GM12801 (cell line): ENCODE measurements around the gene MSANTD2.

Experiments used
- TF ChIP-seq, protein P1 (sequence below): IDR thresholded peaks from one replicate; pipeline ENCODE4 v1.5.1; 2011; ENCODE audit warnings: control low read depth; ENCODE audit not compliant: insufficient read length; ENCODE audit errors: extremely low read depth

MSANTD2 gene

DNA sequence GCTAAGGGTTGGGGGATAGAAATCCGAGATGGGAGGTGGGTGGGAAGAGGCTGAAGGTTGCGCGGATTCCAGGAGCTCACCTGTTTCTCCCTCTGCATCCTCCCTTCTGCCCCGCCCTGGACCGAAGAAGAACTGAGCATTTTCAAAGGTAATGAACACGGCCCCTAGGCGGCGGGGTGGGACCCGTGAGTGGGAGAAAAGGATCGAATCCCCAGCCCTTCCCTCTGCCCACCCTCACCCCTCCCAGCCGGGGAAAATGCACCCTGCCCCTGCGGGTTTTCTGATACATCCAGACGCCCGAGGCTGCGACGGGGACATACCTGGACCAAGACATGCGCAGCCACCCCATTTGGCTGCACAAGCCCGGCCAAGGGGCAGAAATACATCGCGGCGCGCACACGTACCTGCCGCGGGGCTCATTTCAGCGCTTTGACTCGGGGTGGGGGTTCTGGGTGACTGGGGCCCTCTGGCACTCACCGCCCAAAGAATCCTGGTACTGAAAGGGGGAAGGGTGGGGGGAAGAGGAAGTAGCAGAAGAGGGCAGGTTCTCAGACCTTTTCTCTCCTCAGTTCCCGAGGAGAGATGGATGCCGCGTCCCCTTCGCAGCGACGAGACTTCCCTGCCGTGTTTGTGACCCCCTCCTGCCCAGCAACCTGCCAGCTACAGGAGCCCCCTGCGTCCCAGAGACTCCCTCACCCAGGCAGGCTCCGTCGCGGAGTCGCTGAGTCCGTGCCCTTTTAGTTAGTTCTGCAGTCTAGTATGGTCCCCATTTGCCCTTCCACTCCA lies 54.2 kb downstream of the MSANTD2 start:
- TF ChIP-seq, protein P1, sequence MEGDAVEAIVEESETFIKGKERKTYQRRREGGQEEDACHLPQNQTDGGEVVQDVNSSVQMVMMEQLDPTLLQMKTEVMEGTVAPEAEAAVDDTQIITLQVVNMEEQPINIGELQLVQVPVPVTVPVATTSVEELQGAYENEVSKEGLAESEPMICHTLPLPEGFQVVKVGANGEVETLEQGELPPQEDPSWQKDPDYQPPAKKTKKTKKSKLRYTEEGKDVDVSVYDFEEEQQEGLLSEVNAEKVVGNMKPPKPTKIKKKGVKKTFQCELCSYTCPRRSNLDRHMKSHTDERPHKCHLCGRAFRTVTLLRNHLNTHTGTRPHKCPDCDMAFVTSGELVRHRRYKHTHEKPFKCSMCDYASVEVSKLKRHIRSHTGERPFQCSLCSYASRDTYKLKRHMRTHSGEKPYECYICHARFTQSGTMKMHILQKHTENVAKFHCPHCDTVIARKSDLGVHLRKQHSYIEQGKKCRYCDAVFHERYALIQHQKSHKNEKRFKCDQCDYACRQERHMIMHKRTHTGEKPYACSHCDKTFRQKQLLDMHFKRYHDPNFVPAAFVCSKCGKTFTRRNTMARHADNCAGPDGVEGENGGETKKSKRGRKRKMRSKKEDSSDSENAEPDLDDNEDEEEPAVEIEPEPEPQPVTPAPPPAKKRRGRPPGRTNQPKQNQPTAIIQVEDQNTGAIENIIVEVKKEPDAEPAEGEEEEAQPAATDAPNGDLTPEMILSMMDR: no peak

DNA sequence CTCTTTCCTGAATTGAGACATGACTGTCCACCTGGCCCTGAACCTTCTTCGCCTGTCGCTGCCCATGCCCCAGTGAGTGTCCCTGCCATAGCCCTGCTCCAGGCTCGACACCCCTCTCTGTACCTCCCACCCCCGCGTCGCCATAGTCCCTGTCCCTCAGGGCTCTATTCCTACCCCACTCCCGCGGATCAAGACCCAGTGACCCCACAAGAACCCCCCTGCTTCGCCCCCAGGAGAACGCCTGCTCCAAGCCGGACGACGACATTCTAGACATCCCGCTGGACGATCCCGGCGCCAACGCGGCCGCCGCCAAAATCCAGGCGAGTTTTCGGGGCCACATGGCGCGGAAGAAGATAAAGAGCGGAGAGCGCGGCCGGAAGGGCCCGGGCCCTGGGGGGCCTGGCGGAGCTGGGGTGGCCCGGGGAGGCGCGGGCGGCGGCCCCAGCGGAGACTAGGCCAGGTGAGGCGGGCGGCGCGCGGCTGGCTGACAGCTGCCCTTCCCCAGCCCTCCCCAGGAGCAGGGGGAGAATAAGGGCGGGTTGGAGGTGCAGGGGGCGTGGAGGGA lies 54.9 kb downstream of the MSANTD2 start:
- TF ChIP-seq, protein P1: no peak

DNA sequence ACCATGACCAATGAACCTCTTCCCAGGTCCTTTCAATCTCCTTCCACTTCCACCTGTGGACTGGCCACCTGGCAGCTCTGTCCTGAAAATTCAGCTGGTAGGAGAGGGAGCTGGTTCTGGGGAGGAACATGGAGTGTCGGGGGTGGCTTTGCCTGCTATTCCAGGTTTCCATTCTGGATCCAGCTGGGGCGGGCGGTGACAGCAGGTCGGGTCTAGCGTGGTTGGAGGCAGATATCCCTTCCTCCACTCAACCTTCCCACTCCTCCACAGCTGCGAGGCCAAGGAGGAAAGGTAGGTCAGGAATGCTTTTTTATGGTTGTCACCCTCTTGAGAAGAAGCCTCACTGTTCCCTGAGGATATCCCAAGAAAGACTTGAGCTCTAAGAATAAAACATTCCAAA lies 57.2 kb downstream of the MSANTD2 start:
- TF ChIP-seq, protein P1: no peak

DNA sequence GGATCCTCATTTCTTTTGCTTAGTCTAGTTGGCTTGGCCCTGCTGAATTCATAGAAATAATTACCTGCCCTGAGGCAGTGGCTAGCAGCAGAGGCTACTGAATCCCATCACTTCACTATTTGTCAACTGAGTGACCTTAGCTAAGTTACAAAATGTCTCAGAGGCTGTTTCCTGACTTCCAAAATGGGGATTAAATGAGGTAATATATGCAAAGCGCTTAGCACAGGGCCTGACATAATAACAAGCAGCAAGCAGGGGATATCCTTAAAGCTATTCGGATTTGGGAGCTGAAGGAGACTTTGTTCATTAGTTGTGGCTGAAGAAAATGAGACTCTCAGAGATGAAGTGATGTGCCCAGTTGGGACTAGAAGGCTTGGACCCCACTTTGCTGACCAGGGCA lies 57.7 kb downstream of the MSANTD2 start:
- TF ChIP-seq, protein P1: no peak

DNA sequence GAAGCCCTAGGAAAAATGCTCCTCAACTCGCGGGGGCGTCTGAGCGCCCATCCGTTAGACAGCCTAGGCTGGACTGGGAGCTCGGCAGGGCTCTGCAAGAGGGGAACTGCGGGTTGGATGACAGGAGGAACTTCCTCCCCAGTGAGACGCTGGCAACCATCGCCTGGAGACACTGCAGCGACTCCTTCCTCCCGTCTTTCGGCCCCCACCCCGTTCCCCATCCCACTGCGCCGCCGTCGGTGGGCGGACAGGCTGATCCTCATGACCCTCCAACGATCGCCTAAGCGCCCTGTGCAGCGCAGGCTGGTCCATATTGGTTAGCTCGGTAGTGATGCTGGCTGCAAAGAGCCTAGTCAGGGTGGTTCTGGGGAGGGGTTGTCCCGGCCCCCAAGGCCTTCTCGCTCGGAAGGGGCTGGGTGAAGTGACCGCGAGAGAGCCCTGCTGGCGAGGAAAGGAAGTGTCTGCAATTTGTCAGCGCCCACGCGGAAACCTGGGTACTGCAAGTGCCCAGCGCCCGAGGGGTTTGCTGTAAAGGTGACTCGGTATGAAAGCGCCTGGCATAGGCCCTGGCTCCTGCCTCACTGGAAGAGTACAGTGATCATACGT lies 59.8 kb downstream of the MSANTD2 start:
- TF ChIP-seq, protein P1: no peak

DNA sequence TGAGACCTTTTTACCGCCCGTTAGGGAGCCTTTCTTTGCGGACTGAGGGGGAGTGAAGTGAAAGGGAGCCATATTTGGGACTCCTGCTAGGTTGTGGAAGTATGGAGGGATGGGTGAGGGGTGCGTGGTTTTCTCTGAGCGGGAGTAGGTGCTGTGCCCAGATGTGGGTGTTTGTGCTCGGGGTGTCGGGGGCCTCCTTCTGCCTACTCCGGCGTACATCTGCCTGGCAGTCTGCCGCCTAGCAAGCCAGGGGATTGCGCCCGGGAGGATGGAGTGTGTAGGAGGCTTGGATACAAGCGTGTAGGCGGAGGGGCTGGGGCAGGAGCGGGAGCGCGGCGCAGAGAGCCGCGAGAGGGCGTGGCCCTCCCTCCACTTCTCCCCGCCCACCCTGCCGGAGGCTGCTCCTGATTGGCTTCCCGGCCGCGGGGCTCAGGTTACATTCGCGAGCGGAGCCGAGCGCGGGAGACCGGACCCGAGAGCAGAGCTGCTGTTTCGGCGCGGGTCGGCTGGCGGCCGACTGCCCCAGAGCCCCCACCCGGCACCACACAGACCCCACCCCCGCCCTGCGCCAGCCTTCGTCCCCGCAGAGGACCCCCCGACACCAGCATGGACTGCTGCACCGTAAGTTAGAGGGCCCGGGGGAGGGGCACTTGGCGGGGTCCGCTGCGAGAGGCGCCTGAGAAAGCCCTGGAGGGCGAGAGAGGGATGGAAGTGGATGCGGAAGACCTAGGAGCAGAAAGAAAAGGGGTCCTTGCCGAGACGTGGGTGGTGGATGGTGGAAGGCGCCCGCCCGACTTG lies 60.5 kb downstream of the MSANTD2 start, which contains the start of gene NRGN:
Gene NRGN, plus strand, starts transcription at position 464 of the 798 bp plus-strand sequence. Its CDS starts 143 bp downstream, at position 607.
- TF ChIP-seq, protein P1: no peak
